Limb (tissue), 2 donors: ENCODE results near the gene G2E3.
"Not testable (repeated sequence)": the region's sequence is repeated elsewhere in the genome, so short reads cannot be mapped to it uniquely, and the experiment has no call there.

ENCODE experiments used
- DNase-seq, 2 donors: peaks; one replicate each; pipeline ENCODE4 v3.0.0-alpha.2; 2016; ENCODE audit errors: extremely low spot score in 2 of 2

Gene G2E3, protein sequence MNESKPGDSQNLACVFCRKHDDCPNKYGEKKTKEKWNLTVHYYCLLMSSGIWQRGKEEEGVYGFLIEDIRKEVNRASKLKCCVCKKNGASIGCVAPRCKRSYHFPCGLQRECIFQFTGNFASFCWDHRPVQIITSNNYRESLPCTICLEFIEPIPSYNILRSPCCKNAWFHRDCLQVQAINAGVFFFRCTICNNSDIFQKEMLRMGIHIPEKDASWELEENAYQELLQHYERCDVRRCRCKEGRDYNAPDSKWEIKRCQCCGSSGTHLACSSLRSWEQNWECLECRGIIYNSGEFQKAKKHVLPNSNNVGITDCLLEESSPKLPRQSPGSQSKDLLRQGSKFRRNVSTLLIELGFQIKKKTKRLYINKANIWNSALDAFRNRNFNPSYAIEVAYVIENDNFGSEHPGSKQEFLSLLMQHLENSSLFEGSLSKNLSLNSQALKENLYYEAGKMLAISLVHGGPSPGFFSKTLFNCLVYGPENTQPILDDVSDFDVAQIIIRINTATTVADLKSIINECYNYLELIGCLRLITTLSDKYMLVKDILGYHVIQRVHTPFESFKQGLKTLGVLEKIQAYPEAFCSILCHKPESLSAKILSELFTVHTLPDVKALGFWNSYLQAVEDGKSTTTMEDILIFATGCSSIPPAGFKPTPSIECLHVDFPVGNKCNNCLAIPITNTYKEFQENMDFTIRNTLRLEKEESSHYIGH

DNA sequence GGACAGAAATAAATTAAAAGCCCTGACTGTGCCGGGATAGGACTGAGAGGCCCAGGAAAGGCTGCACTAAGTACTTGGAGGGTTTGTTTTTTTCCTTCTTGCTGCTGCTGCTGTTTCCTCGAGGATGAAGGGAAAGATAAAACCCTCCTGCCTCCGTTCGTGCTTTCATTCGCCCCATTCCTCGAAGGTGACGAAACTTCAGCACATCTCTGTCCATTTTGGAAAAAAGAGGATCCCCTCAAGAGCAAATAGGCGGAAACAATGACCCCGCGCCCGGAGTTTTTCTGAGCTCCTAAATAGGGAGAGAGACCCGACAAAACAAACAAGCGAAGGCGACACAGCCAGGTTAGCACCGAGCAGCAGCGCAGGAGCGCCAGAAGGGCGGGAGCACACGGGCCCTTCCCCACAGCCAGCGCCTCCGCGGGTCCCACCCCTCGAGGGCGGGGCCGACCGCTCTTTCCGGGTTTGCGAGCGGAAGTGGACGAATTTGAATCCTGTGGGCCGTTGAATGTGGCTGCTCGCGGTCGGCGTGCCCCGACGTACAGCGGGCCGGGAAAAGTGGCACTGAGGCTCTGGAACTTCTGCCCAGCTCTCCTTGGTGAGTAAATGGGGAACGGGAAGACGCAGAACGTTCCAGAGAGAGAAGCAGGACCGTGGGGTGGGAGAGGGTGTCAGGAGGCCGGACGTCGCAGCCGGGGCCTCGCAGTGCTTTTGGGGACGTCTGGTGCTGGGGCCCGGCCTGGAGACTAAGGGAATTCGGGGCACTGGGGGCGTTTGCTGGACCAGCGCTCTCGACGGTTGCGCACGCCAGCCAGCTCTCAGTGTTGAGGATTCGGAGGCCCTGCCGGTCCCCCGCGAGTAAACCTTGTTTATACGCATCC, at the start of gene G2E3:
Gene G2E3 (plus strand): TSS at position 484 of the 881 bp plus-strand sequence. CDS start 21,922 bp downstream, outside the sequence.
- peak; percentile 94 for DNase-seq

DNA sequence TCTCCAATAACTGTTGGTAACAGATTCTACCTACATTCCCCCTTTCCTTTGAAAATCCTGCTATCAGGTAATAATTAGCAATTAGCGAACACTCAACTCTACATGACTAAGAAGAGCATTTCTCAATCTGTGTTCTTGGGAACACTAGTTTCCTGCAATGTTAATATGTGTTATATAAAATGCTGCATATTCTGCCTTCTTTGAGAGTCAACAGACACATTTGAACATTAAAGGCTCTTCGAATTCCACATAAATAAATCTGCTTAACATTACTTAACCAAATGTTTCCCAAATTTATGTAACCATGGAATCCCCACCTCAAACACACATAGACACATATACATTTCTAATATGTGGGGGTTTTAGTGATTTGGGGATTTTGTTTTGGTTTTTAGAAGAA, 41.2 kb upstream of the G2E3 start:
- no peak for DNase-seq

GRCh38 chr14:30518867-30519560, 39.9 kb upstream of the G2E3 start:
- no peak for DNase-seq

DNA sequence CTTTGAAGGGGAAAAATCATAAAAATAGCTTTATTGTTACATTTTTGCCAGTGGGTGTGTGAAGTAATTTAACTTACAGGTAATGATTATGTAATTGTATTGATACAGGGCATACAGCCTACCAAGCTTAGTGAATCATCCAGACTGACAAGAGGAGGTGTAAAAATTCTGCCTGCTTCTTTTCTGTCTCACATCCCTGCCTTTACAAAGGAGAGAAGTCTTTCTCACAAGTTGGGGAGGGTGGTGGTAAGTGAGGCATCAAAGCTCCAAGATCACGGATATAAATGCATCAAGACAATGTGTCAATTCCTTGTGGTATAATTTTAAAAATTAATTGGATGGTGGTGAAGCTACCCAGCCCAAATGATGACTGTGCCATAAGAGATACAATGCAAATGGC, 39.0 kb upstream of the G2E3 start:
- no peak for DNase-seq

- no peak for DNase-seq
These were observed 38.4 kb upstream of the G2E3 start for GRCh38 chr14:30520536-30520935.

DNA sequence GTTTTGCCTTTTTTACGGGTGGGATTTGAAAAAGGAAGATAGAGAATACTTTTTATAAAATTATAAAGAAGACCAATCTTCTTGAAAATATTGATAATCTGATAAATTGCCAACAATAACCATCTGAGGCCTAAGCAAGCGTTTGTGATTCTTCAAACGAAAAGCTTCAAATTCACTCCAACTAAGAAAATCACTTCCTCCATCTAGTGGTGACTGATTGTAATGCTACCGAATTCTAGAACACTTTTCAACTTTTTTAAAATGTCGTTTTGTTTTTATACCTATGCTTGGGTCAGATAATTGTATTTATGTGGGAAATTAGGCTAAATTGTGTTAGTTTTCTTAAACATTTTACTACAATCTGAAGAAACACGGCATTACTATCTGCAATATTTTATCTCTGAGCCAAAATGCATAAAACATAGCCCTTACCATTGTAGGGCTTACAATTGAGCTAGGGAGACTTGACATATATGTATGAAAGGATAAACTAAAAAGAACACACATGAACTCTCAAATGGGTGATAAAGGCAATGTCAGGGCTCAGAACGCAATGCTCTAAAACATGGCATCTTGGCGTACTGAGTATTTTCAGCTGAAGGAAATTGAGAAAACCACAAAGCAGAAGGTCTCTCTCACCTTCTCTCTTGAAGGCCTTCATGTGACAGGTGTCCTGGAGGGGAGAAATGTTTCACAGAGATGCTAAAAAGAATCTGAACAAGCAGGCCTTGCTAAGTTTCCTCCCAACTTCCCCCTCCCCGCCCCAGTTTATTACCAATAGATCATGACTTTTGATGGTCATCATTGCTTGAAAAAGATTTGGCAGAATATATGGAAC, 36.8 kb upstream of the G2E3 start:
- peak in 1 of 2 donors; percentile 61 for DNase-seq

DNA sequence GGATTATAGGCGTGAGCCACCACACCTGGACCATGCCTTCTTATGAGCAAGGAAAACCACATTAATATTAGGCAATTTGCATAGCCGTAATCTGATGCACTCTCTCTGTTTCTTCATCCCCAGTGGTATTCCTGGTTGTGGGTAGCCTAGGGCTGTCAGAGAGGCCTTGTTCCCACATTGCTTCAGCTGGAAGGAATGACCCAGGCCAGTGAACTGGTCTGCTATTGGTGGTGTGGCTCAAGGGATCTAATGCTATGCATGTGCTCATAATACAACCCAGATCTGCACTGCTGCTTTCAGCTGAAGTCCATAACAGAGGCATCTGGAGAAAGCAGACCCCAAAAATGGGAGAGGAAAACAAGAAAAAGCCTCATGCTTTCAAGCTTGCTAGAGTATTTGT, 33.1 kb upstream of the G2E3 start:
- no peak for DNase-seq

DNA sequence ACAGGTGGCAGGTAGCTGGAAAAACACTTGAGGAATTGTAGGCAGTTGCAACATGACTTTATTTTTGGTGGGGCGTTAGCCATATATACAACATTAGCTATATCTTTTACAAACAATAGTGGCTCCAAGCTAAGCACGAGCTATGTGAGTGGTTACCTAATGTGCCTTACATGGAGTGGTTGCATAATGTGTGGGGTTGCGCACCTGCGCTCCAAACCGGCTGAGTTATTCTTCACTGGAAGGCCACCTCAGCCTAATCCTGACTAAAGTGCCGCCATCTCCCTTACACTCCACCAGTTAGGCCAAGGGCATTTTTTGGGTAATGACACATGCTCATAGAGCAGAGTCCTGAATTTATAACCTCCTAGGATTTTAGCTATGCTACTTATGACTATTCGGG, 31.8 kb upstream of the G2E3 start:
- DNase-seq: no peak

- no peak for DNase-seq
These were observed 30.8 kb upstream of the G2E3 start for GRCh38 chr14:30528119-30528518.

DNA sequence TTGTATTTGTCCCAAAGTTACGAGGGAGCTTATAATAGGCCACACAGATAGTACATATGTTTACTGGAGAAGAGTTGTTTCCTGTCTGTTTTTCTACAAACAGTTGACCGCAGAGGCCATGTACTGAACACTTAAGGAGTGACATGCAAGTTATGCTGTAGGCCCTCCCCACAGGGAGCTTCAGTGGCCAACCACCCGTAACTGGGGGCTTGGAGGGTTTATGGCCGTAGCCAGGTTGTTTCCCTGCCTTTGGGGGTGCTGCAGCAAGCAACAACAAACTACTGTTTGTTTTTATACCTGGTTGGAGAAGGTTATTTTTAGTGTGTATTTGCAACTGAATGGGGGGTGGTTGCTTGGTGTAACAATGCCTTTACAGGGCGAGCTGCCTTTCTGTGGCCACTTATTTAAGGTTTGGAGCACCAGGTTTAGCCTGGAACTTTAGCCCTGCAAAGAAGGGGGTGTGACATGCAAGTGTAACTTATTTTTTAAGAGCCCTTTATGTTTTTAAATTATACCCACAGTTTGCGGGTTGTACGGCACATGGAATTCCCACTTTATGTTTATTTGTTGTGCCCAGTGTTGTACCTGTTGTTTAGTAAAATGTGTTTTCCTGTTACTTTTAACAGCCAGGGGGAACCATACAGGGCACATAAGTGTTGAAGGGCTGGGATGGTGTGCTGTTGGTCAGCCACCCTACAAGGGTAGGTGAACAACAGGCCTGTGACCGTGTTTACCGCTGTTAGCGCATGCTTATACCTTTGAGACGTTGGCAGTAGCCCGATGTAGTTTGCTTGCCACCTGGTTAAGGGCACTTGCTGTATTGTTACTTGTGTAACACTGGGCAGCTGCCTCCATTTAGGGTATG, 29.9 kb upstream of the G2E3 start:
- DNase-seq: no peak

DNA sequence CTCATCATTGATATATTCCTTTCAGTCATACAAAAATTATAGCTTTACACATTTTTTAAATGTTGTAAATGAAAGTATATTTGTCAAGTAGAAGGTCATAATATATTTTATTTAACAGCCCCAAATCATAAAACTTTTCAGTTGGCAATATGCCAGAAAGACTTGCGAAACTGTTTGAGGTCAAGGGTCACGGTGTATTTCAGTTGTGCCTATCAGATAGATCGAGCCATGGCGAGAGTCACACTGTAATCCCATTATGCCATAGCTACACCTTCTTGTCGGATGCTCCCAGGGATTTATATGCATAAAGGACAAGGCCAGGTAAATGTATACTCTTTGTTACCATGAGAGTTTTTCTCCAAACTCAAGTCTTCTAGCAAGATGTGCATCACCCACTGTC, 26.7 kb upstream of the G2E3 start:
- no peak for DNase-seq

DNA sequence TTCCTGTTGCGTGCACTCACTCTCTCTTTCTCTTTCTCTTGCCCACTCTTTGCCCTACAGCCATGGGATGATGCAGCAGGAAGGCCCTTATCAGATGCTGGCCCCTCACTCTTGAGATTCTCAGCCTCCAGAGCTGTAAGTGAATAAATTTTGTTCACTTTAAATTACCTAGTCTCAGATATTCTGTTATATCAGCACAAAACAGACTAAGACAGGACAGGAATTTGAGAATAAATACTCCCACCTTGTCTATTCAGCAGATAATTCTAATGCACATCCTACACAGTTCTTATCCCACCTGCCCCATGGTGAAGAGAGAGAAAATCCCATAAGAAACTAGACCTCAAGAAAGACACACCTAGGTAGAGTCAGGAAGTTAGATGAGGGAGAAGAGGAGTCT, 25.8 kb upstream of the G2E3 start:
- no peak for DNase-seq

GRCh38 chr14:30541318-30541717, 17.6 kb upstream of the G2E3 start:
- DNase-seq: no peak

- DNase-seq: not testable (repeated sequence)
These were observed 12.2 kb upstream of the G2E3 start for GRCh38 chr14:30546735-30547134.

DNA sequence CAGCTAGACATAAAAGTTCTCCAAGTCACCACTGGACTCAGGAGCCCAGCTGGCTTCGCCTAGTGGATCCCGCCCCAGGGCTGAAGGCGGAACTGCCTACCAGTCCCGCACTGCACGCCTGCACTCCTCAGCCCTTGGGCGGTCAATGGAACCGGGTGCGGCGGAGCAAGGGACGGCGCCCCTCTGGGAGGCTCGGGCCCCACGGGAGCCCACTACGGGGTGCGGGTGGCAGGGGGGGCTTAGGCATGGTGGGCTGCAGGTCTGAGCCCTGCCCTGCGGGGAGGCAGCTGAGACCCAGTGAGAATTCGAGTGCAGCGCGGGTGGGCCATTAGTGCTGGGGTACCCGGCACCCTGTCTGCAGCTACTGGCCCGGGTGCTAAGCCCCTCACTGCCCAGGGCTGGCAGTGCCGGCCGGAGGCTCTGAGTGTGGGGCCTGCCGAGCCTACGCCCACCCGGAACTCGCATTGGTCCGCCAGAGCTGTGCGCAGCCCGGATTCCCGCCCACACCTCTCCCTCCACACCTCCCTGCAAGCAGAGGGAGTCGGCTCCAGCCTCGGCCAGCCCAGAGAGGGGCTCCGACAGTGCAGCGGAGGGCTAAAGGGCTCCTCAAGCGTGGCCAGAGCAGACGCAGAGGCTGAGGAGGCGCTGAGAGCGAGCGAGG, 11.4 kb upstream of the G2E3 start:
- DNase-seq: no peak

GRCh38 chr14:30550335-30550734, 8.6 kb upstream of the G2E3 start:
- no peak for DNase-seq

DNA sequence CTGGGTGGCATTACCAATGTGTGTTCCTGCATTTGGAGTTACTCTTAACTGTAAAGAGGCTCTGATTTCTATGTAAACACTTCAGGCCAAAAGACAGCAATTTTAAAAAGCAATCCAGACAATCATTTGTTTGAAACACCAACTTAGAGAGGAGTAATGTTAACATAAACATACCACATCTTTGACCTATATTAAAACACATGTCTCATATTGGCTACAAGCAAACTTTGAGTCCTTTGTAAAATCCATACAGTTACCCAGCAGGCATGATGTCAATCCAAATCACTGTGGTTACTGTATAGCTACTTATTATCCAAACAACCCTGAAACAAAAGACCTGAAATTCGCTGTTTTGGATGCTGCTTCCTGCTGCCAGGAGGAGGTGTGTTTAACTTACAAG, 7.5 kb upstream of the G2E3 start:
- DNase-seq: no peak

DNA sequence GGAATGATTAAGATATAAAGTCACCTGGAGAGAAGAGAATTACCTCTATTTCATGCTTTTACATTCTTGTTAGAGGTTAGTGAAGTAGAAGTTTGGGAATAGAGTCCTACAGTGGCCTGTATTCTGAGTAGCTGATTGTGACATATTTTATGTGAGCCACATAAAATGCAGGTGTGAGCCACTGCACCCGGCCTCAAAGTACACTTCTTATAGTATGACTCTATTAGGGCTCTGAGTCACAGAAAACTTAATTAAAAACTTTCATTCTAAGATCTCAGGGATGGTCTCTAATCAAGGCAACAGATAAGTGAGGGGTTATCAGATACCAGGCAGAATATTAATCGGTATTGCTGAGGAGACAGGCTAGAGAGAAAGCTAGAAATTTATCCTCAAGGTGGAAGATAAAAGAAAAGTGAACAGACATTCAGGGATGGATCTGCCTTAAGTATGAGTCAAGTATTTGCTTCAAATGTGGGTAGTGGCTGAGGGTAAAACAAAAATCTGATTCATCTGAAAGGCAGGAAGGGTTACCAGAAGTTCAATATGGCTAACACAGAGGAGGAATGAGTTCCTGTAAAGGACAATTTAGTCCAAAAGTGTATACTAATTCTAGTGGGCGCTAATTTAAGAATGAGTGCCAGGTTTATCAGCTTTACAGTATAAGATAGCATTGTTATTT, 5.5 kb upstream of the G2E3 start:
- DNase-seq: no peak

GRCh38 chr14:30558362-30558674, 640 bp upstream of the G2E3 start:
- no peak for DNase-seq
